Measurements from ENCODE around the gene NSL1. TPM values are rescaled to one million over a fixed set of nuclear protein-coding genes. Genes with fewer than 3 reads are reported as not detected.

Gene NSL1
- total RNA-seq, 5 donors from 2014 or later (not counting 1 experiment from before 2014, with no cell fraction given): 24.2 to 37.8 (median 29.7) TPM

DNA sequence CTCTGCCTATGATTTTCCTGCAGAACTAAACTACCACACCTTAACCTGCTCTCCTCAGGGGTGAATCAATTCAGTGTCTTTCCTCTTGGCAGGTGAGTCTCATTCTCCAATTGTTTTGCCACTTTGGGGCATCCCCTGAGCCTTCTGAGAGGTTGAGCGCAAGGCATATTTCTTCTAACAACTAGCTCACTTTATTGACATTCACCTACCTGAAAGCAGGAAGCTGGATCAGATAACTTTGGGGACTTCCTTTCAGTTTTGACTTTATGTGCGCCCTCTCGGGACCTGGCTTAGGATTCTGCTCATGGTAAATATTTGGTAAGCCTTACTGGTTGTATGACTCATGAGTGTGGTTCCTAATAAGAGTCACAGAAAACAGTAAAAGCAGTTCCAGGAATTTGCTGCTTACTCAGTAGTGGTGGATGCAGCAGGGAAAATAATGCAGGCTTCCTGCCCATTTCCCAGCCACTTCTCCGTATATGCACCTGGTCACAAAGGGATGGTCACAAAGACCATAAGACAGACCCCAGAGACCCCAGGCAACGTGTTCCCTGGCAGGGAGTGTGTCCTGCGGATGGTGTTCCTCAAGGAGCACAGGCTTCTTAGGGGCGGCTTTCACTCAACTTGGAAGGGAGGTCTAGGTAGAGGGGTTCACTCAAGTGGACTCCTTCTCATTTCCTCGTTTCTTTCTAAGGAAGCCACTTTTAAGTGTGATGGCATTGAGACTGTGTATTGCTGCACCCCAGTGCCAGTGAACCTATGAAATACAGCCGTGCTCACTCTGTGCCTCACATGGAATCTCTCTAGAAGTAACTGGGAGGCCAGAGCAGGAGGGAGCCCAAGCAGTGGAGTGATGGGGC is 70.0 kb downstream of the NSL1 start:
- H3K36me3 Mint-ChIP-seq: peaks cover 13% of the 10 kb centered on the region
- ATAC-seq (replicated peaks in 1 of 4): peak; percentile 24 to 78 (median 58)

DNA sequence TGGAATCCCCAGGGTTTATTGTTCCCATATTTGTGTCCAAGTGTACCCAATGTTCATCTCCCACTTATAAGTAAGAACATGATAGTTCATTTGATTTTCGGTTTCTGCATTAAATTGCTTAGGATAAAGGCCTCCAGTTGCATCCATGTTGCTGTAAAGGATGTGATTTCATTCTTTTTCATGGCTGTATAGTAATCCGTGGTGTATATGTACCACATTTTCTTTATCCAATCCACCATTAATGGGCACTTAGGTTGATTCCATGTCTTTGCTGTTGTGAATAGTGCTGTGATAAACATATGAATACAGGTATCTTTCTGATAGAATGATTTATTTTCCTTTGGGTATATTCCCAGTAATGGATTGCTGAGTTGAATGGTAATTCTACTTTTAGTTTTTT is 71.9 kb downstream of the NSL1 start:
- Histone ChIP-seq H3K27ac (ENCODE audit: low read length) (no peak overlapping the region), H3K4me1 (ENCODE audit: control insufficient read depth in 1 of 2, extremely low read depth in 1 of 2, insufficient read depth in 2 of 2, low read length in 2 of 2) (peaks cover 0 to 5% of the 10 kb centered on the region in 2 experiments), H3K4me3 (ENCODE audit: control insufficient read depth in 1 of 2, extremely low read depth in 1 of 2, low read length in 1 of 2) (no peak overlapping the region), H3K9me3 (no peaks in the 10 kb centered on the region), H3K27me3 (replicated peaks in 1 of 2; ENCODE audit: control insufficient read depth in 2 of 2, extremely low read depth in 1 of 2, insufficient read depth in 2 of 2, low read length in 1 of 2) (no peaks in the 10 kb centered on the region), H3K36me3 (ENCODE audit: control insufficient read depth in 2 of 2, extremely low read depth in 1 of 2, insufficient read depth in 1 of 2, low read length in 1 of 2) (no peaks in the 10 kb centered on the region)
- Mint-ChIP-seq H3K4me1 (peaks cover 0 to 23% (median 20%) of the 10 kb centered on the region in 3 donors), H3K9me3 (peaks cover 0 to 4% (median 0%) of the 10 kb centered on the region in 3 donors), H3K27ac (no peak overlapping the region), H3K4me3 (no peak overlapping the region), H3K27me3 (peaks cover 0 to 11% of the 10 kb centered on the region in 2 donors), H3K36me3 (no peaks in the 10 kb centered on the region)
- DNase-seq: no peak
- WGBS (ENCODE audit: insufficient coverage): no CpG with 5 or more reads among the region's 2 CpGs
- no peak for ATAC-seq (replicated peaks in 1 of 4)
- POLR2A ChIA-PET: no interaction called here
- CTCF ChIA-PET: no interaction called here

More for the DNA sequence above, 70.0 kb downstream of the NSL1 start:
- Mint-ChIP-seq H3K27ac (peak overlapping the region; percentile 17 to 66), H3K4me1 (peaks cover 0 to 23% (median 20%) of the 10 kb centered on the region in 3 donors), H3K27me3 (peaks cover 0 to 10% of the 10 kb centered on the region in 2 donors), H3K4me3 (peak overlapping the region in 2 of 3 donors; percentile 4 to 25), H3K9me3 (peaks cover 0 to 6% (median 4%) of the 10 kb centered on the region in 3 donors)
- ChIA-PET CTCF (no interaction called here), POLR2A (interaction anchor here in 1 of 2 donors (0.5 kb wide), 1 partner anchor 31 kb away, joined by 8 read pairs; no protein-coding TSS in a partner anchor)
- Histone ChIP-seq H3K36me3 (ENCODE audit: control insufficient read depth in 2 of 2, extremely low read depth in 1 of 2, insufficient read depth in 1 of 2, low read length in 1 of 2) (no peaks in the 10 kb centered on the region), H3K4me1 (ENCODE audit: control insufficient read depth in 1 of 2, extremely low read depth in 1 of 2, insufficient read depth in 2 of 2, low read length in 2 of 2) (peaks cover 0 to 5% of the 10 kb centered on the region in 2 experiments), H3K4me3 (ENCODE audit: control insufficient read depth in 1 of 2, extremely low read depth in 1 of 2, low read length in 1 of 2) (no peak overlapping the region), H3K9me3 (no peaks in the 10 kb centered on the region), H3K27me3 (replicated peaks in 1 of 2; ENCODE audit: control insufficient read depth in 2 of 2, extremely low read depth in 1 of 2, insufficient read depth in 2 of 2, low read length in 1 of 2) (no peaks in the 10 kb centered on the region), H3K27ac (ENCODE audit: low read length) (no peak overlapping the region)
- DNase-seq: no peak
- 52% methylated on average over 5 of the region's 9 CpGs for WGBS (ENCODE audit: insufficient coverage)

DNA sequence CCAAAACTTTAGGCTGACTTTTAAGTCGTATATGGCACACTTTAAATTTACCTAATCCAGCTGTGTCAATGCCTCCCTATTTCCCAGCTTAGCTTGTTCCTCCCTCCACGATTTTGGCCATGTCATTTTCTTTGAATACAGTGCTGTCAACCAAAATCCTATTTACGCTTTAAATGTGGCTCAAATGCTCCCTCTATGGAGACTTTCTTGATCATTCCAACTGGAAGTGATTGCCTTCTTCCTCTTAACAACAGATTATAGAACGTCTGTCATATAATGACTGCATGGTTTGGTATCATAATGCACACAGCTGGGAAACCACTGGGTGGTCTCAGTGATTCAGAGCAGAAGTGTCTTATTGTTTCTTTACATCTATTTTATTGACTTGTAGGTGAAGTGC is 73.1 kb downstream of the NSL1 start:
- ATAC-seq (replicated peaks in 1 of 4) (no peak), DNase-seq (no peak)
- Histone ChIP-seq H3K27me3 (replicated peaks in 1 of 2; ENCODE audit: control insufficient read depth in 2 of 2, extremely low read depth in 1 of 2, insufficient read depth in 2 of 2, low read length in 1 of 2) (no peaks in the 10 kb centered on the region), H3K4me3 (ENCODE audit: control insufficient read depth in 1 of 2, extremely low read depth in 1 of 2, low read length in 1 of 2) (no peak overlapping the region), H3K27ac (ENCODE audit: low read length) (no peak overlapping the region), H3K4me1 (ENCODE audit: control insufficient read depth in 1 of 2, extremely low read depth in 1 of 2, insufficient read depth in 2 of 2, low read length in 2 of 2) (peaks cover 0 to 5% of the 10 kb centered on the region in 2 experiments), H3K36me3 (ENCODE audit: control insufficient read depth in 2 of 2, extremely low read depth in 1 of 2, insufficient read depth in 1 of 2, low read length in 1 of 2) (no peaks in the 10 kb centered on the region), H3K9me3 (no peaks in the 10 kb centered on the region)
- peaks cover 0 to 11% of the 10 kb centered on the region in 2 donors for H3K27me3 Mint-ChIP-seq
- H3K4me1 Mint-ChIP-seq: peaks cover 0 to 22% (median 20%) of the 10 kb centered on the region in 3 donors
- no peak overlapping the region for H3K27ac Mint-ChIP-seq
- no peaks in the 10 kb centered on the region for H3K36me3 Mint-ChIP-seq
- 35% methylated on average over 3 of the region's 4 CpGs for WGBS (ENCODE audit: insufficient coverage)
- ChIA-PET CTCF (no interaction called here), POLR2A (no interaction called here)
- H3K9me3 Mint-ChIP-seq: peaks cover 0 to 4% (median 0%) of the 10 kb centered on the region in 3 donors
- no peak overlapping the region for H3K4me3 Mint-ChIP-seq

DNA sequence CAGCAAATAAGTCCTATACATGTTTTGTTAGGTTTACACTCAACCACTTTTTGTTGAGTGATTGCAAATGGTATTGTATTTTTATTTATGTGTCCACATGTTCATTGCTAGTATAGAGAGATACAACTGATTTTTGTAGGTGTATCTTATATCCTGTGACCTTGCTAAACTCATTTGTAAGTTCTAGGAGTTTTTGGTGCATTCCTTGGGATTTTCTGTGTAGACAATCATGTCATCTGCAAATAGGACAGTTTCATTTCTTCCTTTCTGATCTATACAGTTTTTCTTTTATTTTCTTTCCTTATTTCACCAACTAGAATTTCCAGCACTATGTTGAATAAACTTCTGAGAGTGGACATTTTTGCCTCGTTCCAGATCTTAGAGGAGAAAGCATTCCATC is 75.4 kb downstream of the NSL1 start:
- POLR2A ChIA-PET: no interaction called here
- Mint-ChIP-seq H3K4me3 (no peak overlapping the region), H3K4me1 (peaks cover 0 to 2% (median 2%) of the 10 kb centered on the region in 3 donors), H3K27me3 (peaks cover 0 to 11% of the 10 kb centered on the region in 2 donors), H3K27ac (no peak overlapping the region), H3K36me3 (no peaks in the 10 kb centered on the region), H3K9me3 (peaks cover 0 to 4% (median 0%) of the 10 kb centered on the region in 3 donors)
- Histone ChIP-seq H3K27me3 (replicated peaks in 1 of 2; ENCODE audit: control insufficient read depth in 2 of 2, extremely low read depth in 1 of 2, insufficient read depth in 2 of 2, low read length in 1 of 2) (no peaks in the 10 kb centered on the region), H3K9me3 (no peaks in the 10 kb centered on the region), H3K4me3 (ENCODE audit: control insufficient read depth in 1 of 2, extremely low read depth in 1 of 2, low read length in 1 of 2) (no peak overlapping the region), H3K36me3 (ENCODE audit: control insufficient read depth in 2 of 2, extremely low read depth in 1 of 2, insufficient read depth in 1 of 2, low read length in 1 of 2) (no peaks in the 10 kb centered on the region), H3K4me1 (ENCODE audit: control insufficient read depth in 1 of 2, extremely low read depth in 1 of 2, insufficient read depth in 2 of 2, low read length in 2 of 2) (no peaks in the 10 kb centered on the region), H3K27ac (ENCODE audit: low read length) (no peak overlapping the region)
- ATAC-seq (replicated peaks in 1 of 4) (no peak), DNase-seq (no peak)
- CTCF ChIA-PET: no interaction called here
- no CpG with 5 or more reads among the region's 1 CpG for WGBS (ENCODE audit: insufficient coverage)

DNA sequence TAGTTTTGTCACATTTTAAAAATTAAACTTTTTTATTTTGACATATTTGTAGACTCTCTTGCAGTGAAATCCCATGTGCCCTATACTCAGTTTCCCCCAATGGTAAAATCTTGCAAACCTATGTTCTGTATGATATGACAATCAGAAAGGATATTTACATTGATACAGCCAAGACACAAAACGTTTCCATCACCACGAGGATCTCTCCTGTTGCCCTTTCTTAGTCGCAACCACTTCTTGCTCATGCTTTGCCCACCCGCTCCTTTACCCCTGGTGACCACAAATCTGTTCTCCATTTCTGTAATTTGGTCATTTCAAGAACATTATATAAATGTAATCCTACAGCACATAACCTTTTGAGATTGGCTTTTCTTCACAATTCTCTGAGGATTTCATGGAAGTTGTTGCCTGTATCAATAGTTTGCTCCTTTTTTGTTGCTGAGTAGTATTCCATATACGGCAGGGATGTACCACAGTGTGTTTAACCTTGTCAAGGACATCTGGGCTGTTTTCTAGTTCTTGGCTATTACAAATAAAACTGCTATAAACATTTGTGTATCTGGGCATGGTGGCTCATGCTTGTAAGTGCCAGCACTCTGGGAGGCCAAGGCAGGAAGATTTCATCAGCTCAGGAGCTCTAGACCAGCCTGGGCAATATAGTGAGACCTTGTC is 78.0 kb downstream of the NSL1 start:
- Mint-ChIP-seq H3K4me1 (no peaks in the 10 kb centered on the region), H3K27me3 (peaks cover 0 to 9% of the 10 kb centered on the region in 2 donors), H3K27ac (no peak overlapping the region), H3K36me3 (no peaks in the 10 kb centered on the region), H3K4me3 (no peak overlapping the region), H3K9me3 (no peaks in the 10 kb centered on the region)
- DNase-seq (no peak), ATAC-seq (replicated peaks in 1 of 4) (no peak)
- POLR2A ChIA-PET: no interaction called here
- Histone ChIP-seq H3K36me3 (ENCODE audit: control insufficient read depth in 2 of 2, extremely low read depth in 1 of 2, insufficient read depth in 1 of 2, low read length in 1 of 2) (no peaks in the 10 kb centered on the region), H3K4me3 (ENCODE audit: control insufficient read depth in 1 of 2, extremely low read depth in 1 of 2, low read length in 1 of 2) (no peak overlapping the region), H3K9me3 (no peaks in the 10 kb centered on the region), H3K27me3 (replicated peaks in 1 of 2; ENCODE audit: control insufficient read depth in 2 of 2, extremely low read depth in 1 of 2, insufficient read depth in 2 of 2, low read length in 1 of 2) (no peaks in the 10 kb centered on the region), H3K27ac (ENCODE audit: low read length) (no peak overlapping the region), H3K4me1 (ENCODE audit: control insufficient read depth in 1 of 2, extremely low read depth in 1 of 2, insufficient read depth in 2 of 2, low read length in 2 of 2) (no peaks in the 10 kb centered on the region)
- CTCF ChIA-PET: no interaction called here
- 54% methylated on average over 4 of the region's 5 CpGs for WGBS (ENCODE audit: insufficient coverage)

DNA sequence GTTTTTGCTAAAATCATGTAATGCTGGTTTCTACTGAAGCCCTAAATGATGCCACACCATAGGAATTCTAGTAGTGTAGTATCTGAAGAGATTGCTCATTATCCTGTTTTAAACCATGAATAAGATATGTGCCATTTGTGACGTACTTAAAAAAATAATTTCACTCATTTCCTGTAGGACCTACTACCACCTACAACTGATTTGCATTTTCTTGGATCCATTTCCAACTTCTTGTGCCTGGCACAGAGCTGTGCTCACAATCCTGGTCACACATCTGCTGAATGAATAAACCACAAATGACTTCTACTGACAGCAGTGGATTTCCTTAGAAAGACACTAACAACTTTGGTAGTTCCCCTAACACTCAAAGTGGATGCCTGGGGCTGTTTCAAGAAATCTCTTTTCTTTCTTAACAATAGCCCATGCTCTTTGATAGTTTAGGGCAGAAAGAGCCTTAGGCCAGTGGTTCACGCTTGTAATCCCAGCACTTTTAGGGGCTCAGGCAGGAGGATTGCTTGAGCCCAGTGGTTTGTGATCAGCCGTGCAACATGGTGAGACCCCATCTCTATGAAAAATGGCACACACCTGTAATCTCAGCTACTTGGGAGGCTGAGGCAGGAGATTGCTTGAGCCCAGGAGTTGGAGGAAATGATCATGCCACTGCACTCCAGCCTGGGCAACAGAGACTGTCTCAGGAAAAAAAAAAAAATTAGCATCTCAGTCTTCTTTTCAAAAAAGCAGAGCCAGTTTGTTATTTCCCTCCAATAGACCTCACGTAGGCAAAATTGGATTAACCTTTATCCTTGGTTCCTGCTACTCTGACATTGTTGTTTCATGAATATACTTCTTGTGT is 78.9 kb downstream of the NSL1 start:
- Mint-ChIP-seq H3K27ac (no peak overlapping the region), H3K27me3 (peaks cover 0 to 4% of the 10 kb centered on the region in 2 donors), H3K4me1 (no peaks in the 10 kb centered on the region), H3K9me3 (no peaks in the 10 kb centered on the region), H3K4me3 (no peak overlapping the region), H3K36me3 (no peaks in the 10 kb centered on the region)
- H3K9me3 ChIP-seq: no peaks in the 10 kb centered on the region
- H3K27me3 ChIP-seq (replicated peaks in 1 of 2; ENCODE audit: control insufficient read depth in 2 of 2, extremely low read depth in 1 of 2, insufficient read depth in 2 of 2, low read length in 1 of 2): no peaks in the 10 kb centered on the region
- WGBS (ENCODE audit: insufficient coverage): 43% methylated on average over 2 of the region's 4 CpGs
- H3K27ac ChIP-seq (ENCODE audit: low read length): no peak overlapping the region
- ChIA-PET CTCF (no interaction called here), POLR2A (no interaction called here)
- no peak for DNase-seq
- no peaks in the 10 kb centered on the region for H3K36me3 ChIP-seq (ENCODE audit: control insufficient read depth in 2 of 2, extremely low read depth in 1 of 2, insufficient read depth in 1 of 2, low read length in 1 of 2)
- no peaks in the 10 kb centered on the region for H3K4me1 ChIP-seq (ENCODE audit: control insufficient read depth in 1 of 2, extremely low read depth in 1 of 2, insufficient read depth in 2 of 2, low read length in 2 of 2)
- no peak for ATAC-seq (replicated peaks in 1 of 4)
- H3K4me3 ChIP-seq (ENCODE audit: control insufficient read depth in 1 of 2, extremely low read depth in 1 of 2, low read length in 1 of 2): no peak overlapping the region

Measured in T-cell (primary cell).